Measurements from ENCODE around the gene CSNK1G3. TPM values are rescaled to one million over a fixed set of nuclear protein-coding genes. Genes with fewer than 3 reads are reported as not detected.

The CSNK1G3 gene
- total RNA-seq, 1 experiment from 2014 or later: 48.3 TPM

- Histone ChIP-seq H3K18ac (ENCODE audit: insufficient read length, low read depth, low read length) (no peak overlapping the region), H4K91ac (ENCODE audit: insufficient read length, low read depth, low read length) (no peak overlapping the region), H3K23ac (ENCODE audit: insufficient read length, low read depth, low read length) (no peak overlapping the region), H3K27me3 (ENCODE audit: insufficient read depth, low read length) (no peaks in the 10 kb centered on the region), H2BK12ac (ENCODE audit: insufficient read length, low read depth, low read length) (no peak overlapping the region), H3K23me2 (ENCODE audit: insufficient read length, low read depth, low read length, poor library complexity, severe bottlenecking) (no peaks in the 10 kb centered on the region), H2BK5ac (ENCODE audit: insufficient read length, low read length) (no peak overlapping the region), H2AFZ (ENCODE audit: low read length) (no peak overlapping the region), H4K20me1 (ENCODE audit: control insufficient read depth, insufficient read depth, insufficient read length) (no peaks in the 10 kb centered on the region), H2BK20ac (ENCODE audit: low read depth, low read length, poor library complexity, severe bottlenecking) (no peak overlapping the region), H4K5ac (ENCODE audit: insufficient read length, low read depth, low read length) (no peak overlapping the region), H3K4me1 (ENCODE audit: insufficient read depth, low read length) (no peaks in the 10 kb centered on the region), H3K79me1 (ENCODE audit: insufficient read depth, low read depth, low read length, poor library complexity, severe bottlenecking) (no peaks in the 10 kb centered on the region), H3K14ac (ENCODE audit: insufficient read depth, low read length) (no peak overlapping the region), H2BK120ac (ENCODE audit: low read depth, low read length, poor library complexity, severe bottlenecking) (no peak overlapping the region), H3K4ac (ENCODE audit: low read depth, low read length) (no peak overlapping the region), H2AK5ac (ENCODE audit: insufficient read length, low read length) (no peak overlapping the region), H3T11ph (ENCODE audit: low read length) (no peak overlapping the region), H3K9ac (ENCODE audit: extremely low read depth, insufficient read length, low read length) (no peak overlapping the region), H3K56ac (ENCODE audit: insufficient read length, low read depth, low read length) (no peak overlapping the region), H4K8ac (replicated peaks; ENCODE audit: insufficient read length, low read depth, low read length) (no peak overlapping the region), H3K27ac (ENCODE audit: insufficient read length, low read depth, low read length) (no peak overlapping the region), H2BK15ac (ENCODE audit: low read depth, low read length) (no peak overlapping the region), H3K79me2 (ENCODE audit: insufficient read depth, low read length) (no peaks in the 10 kb centered on the region), H3K9me3 (ENCODE audit: control insufficient read depth, low read depth, low read length) (no peaks in the 10 kb centered on the region), H3K4me2 (ENCODE audit: insufficient read depth, insufficient read length, low read length) (no peak overlapping the region)
- Mint-ChIP-seq H3K4me3 (no peak overlapping the region), H3K4me1 (peaks cover 7 to 9% of the 10 kb centered on the region in 2 experiments), H3K27me3 (ENCODE audit: low read depth) (no peaks in the 10 kb centered on the region), H3K9me3 (no peaks in the 10 kb centered on the region), H3K27ac (no peak overlapping the region), H3K36me3 (ENCODE audit: insufficient read depth in 1 of 3, low read depth in 3 of 3) (peaks cover 0 to 2% (median 0%) of the 10 kb centered on the region in 3 experiments; a peak in 3 of 7 replicates)
- TF ChIP-seq CTCF (conservative IDR thresholded peaks at IDR 0.05): no peak
- DNase-seq: no peak
- WGBS (ENCODE audit: extremely low coverage, insufficient read length, low lambda C conversion rate): no CpG with 5 or more reads among the region's 2 CpGs
These were observed 89.6 kb downstream of the CSNK1G3 start for GRCh38 chr5:123601610-123602009.

Measured in H9 (cell line).